NCI-H187 (cell line): ENCODE results near the gene DNAJC7.

Source experiments
- DNase-seq, 2 experiments: peaks; one replicate each; lab custom pipeline; 2025; lab: John Stamatoyannopoulos, UW

DNAJC7 gene

GRCh38 chr17:42016941-42017865 is at the start of gene DNAJC7:
TSS of gene DNAJC7 (minus strand) at chr17:42017439. CDS start at chr17:42017416, 23 bp downstream.
- DNase-seq: peak; percentile 87 to 88

GRCh38 chr17:42065201-42065600 is 48.0 kb upstream of the DNAJC7 start:
- DNase-seq: no peak

- DNase-seq: no peak
Observed at GRCh38 chr17:42062681-42063080, 45.4 kb upstream of the DNAJC7 start.

GRCh38 chr17:42061646-42062487 is 44.6 kb upstream of the DNAJC7 start:
- DNase-seq: no peak

- DNase-seq: no peak
Observed at GRCh38 chr17:42060231-42060630, 43.0 kb upstream of the DNAJC7 start.

GRCh38 chr17:42059815-42060214 is 42.6 kb upstream of the DNAJC7 start:
- DNase-seq: no peak

GRCh38 chr17:42058063-42058462 is 40.8 kb upstream of the DNAJC7 start:
- DNase-seq: no peak

GRCh38 chr17:42056635-42057034 is 39.4 kb upstream of the DNAJC7 start:
- DNase-seq: no peak

- no peak for DNase-seq
Observed at GRCh38 chr17:42055496-42055895, 38.3 kb upstream of the DNAJC7 start.

- no peak for DNase-seq
Observed at GRCh38 chr17:42055027-42055426, 37.8 kb upstream of the DNAJC7 start.

- no peak for DNase-seq
Observed at GRCh38 chr17:42053731-42054500, 36.7 kb upstream of the DNAJC7 start.

GRCh38 chr17:42052346-42052877 is 35.2 kb upstream of the DNAJC7 start:
- no peak for DNase-seq

GRCh38 chr17:42051645-42052044 is 34.4 kb upstream of the DNAJC7 start:
- no peak for DNase-seq

GRCh38 chr17:42051013-42051400 is 33.8 kb upstream of the DNAJC7 start:
- no peak for DNase-seq

GRCh38 chr17:42050393-42051012 is 33.3 kb upstream of the DNAJC7 start, which contains the start of gene C17orf113:
TSS of gene C17orf113 (minus strand) at chr17:42050601. CDS start at chr17:42043376, 7,225 bp downstream.
- DNase-seq: no peak

GRCh38 chr17:42049834-42050392 is 32.7 kb upstream of the DNAJC7 start:
- no peak for DNase-seq

GRCh38 chr17:42047343-42047742 is 30.1 kb upstream of the DNAJC7 start:
- DNase-seq: no peak

- no peak for DNase-seq
Observed at GRCh38 chr17:42045719-42046118, 28.5 kb upstream of the DNAJC7 start.

- DNase-seq: no peak
Observed at GRCh38 chr17:42042598-42043319, 25.5 kb upstream of the DNAJC7 start.

GRCh38 chr17:42041619-42042018 is 24.4 kb upstream of the DNAJC7 start:
- DNase-seq: no peak
